CD4-positive, alpha-beta T cell treated with Interleukin-15 for 1 hour (primary cell): Measurements from ENCODE around the gene MMP25.
"Not testable (repeated sequence)": the region's sequence is repeated elsewhere in the genome, so short reads cannot be mapped to it uniquely, and the experiment has no call there.

Experiments
- DNase-seq: peaks from one replicate; pipeline ENCODE4 v3.0.0-alpha.2; 2020

Gene MMP25

GRCh38 chr16:3030222-3031212 is 15.8 kb upstream of the MMP25 start:
- no peak for DNase-seq

GRCh38 chr16:3032624-3033023 is 13.7 kb upstream of the MMP25 start:
- no peak for DNase-seq

GRCh38 chr16:3035289-3035971 is 10.9 kb upstream of the MMP25 start:
- no peak for DNase-seq

- DNase-seq, result no peak
Observed at GRCh38 chr16:3035972-3036725, 10.2 kb upstream of the MMP25 start.

GRCh38 chr16:3036726-3037315 is 9.5 kb upstream of the MMP25 start, which contains the start of gene BICDL2:
Gene BICDL2, minus strand, starts transcription at chr16:3036944. Its CDS starts 1,448 bp downstream, at chr16:3035496.
- no peak for DNase-seq

- DNase-seq, result no peak
Observed at GRCh38 chr16:3038256-3038655, 8.1 kb upstream of the MMP25 start.

GRCh38 chr16:3038896-3039295 is 7.5 kb upstream of the MMP25 start:
- no peak for DNase-seq

GRCh38 chr16:3042376-3042775 is 4.0 kb upstream of the MMP25 start:
- DNase-seq, result no peak

GRCh38 chr16:3044708-3045107 is 1.7 kb upstream of the MMP25 start:
- no peak for DNase-seq

- DNase-seq, result no peak
Observed at GRCh38 chr16:3046641-3047386, 453 bp downstream of the MMP25 start.

- DNase-seq, result no peak
Observed at GRCh38 chr16:3047387-3047720, 993 bp downstream of the MMP25 start.

- DNase-seq, result no peak
Observed at GRCh38 chr16:3049921-3050481, 3.6 kb downstream of the MMP25 start.

- DNase-seq, result no peak
Observed at GRCh38 chr16:3050487-3050886, 4.1 kb downstream of the MMP25 start.

GRCh38 chr16:3051009-3051408 is 4.6 kb downstream of the MMP25 start:
- DNase-seq, result no peak

GRCh38 chr16:3051494-3051893 is 5.1 kb downstream of the MMP25 start:
- DNase-seq, result no peak

GRCh38 chr16:3052571-3053329 is 6.4 kb downstream of the MMP25 start:
- not testable (repeated sequence) for DNase-seq

GRCh38 chr16:3053330-3053710 is 7.0 kb downstream of the MMP25 start:
- not testable (repeated sequence) for DNase-seq

- no peak for DNase-seq
Observed at GRCh38 chr16:3054965-3055733, 8.8 kb downstream of the MMP25 start.

- not testable (repeated sequence) for DNase-seq
Observed at GRCh38 chr16:3055734-3056115, 9.4 kb downstream of the MMP25 start.
